ENCODE measurements around the gene XRCC2.
"Not testable (repeated sequence)": the region's sequence is repeated elsewhere in the genome, so short reads cannot be mapped to it uniquely, and the experiment has no call there.

XRCC2 gene

DNA sequence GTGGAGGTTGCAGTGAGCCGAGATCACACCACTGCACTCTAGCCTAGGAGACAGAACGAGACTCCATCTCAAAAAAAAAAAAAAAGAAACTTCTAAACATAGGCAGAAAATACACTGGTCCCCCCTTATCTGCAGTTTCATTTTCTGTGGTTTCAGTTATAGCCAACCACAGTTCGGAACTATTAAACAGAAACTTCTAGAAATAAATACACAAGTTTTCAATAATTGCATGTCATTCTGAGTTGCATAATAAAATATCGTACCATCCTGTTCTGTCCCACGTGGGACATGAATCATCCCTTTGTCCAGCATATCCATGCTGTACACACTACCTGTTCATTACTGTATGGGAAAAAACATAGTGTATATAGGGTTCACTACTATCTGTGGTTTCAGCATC, 8.0 kb downstream of the XRCC2 start:
- in situ Hi-C loops (cut with MboI; ENCODE audit: low pct_unique_long_range_greater_than_20kb, low sequenced_read_pairs) = no loop called here
- no peak for DNase-seq

DNA sequence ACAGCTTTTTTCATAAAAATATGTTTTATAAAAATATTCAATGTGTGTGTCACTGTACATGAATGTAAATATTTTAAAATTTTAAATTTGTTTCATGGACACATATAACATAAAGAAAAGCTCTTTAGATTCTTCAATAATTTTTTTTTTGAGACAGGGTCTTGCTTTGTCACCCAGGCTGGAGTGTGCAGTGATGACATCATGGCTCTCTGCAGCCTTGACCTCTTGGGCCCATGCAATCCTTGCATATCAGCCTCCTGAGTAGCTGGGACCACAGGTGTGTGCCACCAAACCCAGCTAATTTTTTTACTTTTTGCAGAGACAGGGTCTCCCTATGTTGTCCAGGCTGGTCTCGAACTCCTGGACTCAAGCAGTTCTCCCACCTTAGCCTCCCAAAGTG, 9.9 kb downstream of the XRCC2 start:
- DNase-seq = no peak
- in situ Hi-C loops (cut with MboI; ENCODE audit: low pct_unique_long_range_greater_than_20kb, low sequenced_read_pairs) = no loop called here

DNA sequence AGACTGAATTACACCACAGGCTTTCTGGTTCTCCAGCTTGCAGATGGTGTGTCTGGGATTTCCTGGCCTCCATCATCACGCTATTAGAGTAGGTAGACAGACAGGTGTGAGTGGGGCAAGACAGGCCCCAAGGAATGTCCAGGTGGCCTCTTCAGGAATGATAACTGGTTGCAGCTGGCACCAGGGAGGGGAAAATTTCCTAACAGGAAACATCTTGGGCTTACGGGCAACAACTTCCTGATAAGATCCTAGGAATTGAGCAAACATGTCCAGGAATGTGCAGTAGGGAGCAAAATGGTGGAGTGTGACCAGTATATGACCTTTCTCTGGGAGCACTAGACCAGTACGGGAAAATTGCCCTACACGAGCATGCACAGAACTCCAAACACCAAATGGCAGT, 11.3 kb downstream of the XRCC2 start:
- DNase-seq = no peak
- in situ Hi-C loops (cut with MboI; ENCODE audit: low pct_unique_long_range_greater_than_20kb, low sequenced_read_pairs) = no loop called here

GRCh38 chr7:152663931-152664330, 12.0 kb downstream of the XRCC2 start:
- in situ Hi-C loops (cut with MboI; ENCODE audit: low pct_unique_long_range_greater_than_20kb, low sequenced_read_pairs) = no loop called here
- no peak for DNase-seq

GRCh38 chr7:152663148-152663740, 12.7 kb downstream of the XRCC2 start:
- no peak for DNase-seq
- in situ Hi-C loops (cut with MboI; ENCODE audit: low pct_unique_long_range_greater_than_20kb, low sequenced_read_pairs) = no loop called here

- in situ Hi-C loops (cut with MboI; ENCODE audit: low pct_unique_long_range_greater_than_20kb, low sequenced_read_pairs) = no loop called here
- DNase-seq = no peak
Observed at GRCh38 chr7:152661479-152661878, 14.5 kb downstream of the XRCC2 start.

DNA sequence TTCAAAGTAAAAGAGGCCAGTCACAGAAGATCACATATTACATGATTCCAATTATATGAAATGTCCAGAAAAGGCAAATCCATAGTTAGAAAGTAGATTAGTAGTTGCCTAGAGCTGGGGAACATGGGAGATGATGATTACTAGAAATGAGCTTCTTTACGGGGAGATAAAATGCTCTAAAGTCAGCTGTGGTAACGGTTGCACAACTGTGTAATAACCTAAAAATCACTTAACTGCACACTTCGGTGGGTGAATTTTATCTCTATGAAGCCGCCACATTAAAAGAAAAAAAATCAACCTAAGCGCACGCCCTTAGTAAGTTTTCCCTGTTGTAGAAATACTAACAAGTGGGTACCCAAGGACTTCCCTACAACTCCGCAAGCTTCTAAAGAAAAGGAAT, 15.9 kb downstream of the XRCC2 start:
- no peak for DNase-seq
- in situ Hi-C loops (cut with MboI; ENCODE audit: low pct_unique_long_range_greater_than_20kb, low sequenced_read_pairs) = no loop called here

GRCh38 chr7:152654971-152655370, 21.0 kb downstream of the XRCC2 start:
- in situ Hi-C loops (cut with MboI; ENCODE audit: low pct_unique_long_range_greater_than_20kb, low sequenced_read_pairs) = no loop called here
- no peak for DNase-seq

GRCh38 chr7:152649220-152649619, 26.7 kb downstream of the XRCC2 start:
- in situ Hi-C loops (cut with MboI; ENCODE audit: low pct_unique_long_range_greater_than_20kb, low sequenced_read_pairs) = no loop called here
- DNase-seq = no peak

GRCh38 chr7:152647009-152647408, 28.9 kb downstream of the XRCC2 start:
- DNase-seq = no peak

GRCh38 chr7:152646579-152646978, 29.4 kb downstream of the XRCC2 start:
- in situ Hi-C loops (cut with MboI; ENCODE audit: low pct_unique_long_range_greater_than_20kb, low sequenced_read_pairs); DNase-seq: not testable (repeated sequence)

More at GRCh38 chr7:152647009-152647408, 28.9 kb downstream of the XRCC2 start:
- in situ Hi-C loops (cut with MboI; ENCODE audit: low pct_unique_long_range_greater_than_20kb, low sequenced_read_pairs) = no loop called here

- in situ Hi-C loops (cut with MboI; ENCODE audit: low pct_unique_long_range_greater_than_20kb, low sequenced_read_pairs) = no loop called here
- DNase-seq = no peak
Observed at GRCh38 chr7:152643979-152644559, 31.9 kb downstream of the XRCC2 start.

DNA sequence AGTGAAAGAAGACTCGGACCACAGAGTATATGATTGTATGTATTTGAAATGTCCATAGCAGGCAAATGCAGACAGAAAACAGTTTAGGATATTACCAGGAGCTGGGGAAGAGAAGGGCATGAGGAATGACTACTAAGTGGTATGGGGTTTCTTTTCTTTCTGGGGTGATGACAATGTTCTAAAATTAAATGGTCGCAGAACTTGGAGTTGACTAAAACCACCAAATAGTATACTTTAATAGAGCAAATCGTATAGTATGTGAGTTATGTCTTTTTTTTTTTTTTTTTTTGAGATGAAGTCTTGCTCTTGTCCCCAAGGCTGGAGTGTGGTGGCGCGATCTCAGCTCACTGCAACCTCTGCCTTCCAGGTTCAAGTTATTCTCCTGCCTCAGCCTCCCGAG, 34.6 kb downstream of the XRCC2 start:
- DNase-seq = no peak
- in situ Hi-C loops (cut with MboI; ENCODE audit: low pct_unique_long_range_greater_than_20kb, low sequenced_read_pairs) = no loop called here

DNA sequence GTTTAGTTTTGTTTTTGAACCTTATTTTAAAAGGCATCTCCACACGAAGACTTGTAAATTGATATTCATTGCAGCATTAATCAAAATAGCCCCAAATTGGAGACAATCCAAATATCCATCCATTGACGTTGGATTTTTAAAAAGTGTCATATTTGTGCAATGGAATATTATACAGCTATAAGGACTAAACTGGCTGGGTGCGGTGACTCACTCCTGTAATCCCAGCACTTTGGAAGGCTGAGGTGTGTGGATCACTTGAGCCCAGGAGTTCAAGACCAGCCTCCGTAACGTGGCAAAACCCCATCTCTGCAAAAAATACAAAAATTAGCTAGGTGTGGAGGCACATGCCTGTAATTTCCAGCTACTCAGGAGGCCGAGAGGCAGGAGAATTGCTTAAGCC, 35.1 kb downstream of the XRCC2 start:
- in situ Hi-C loops (cut with MboI; ENCODE audit: low pct_unique_long_range_greater_than_20kb, low sequenced_read_pairs) = no loop called here
- no peak for DNase-seq

- in situ Hi-C loops (cut with MboI; ENCODE audit: low pct_unique_long_range_greater_than_20kb, low sequenced_read_pairs) = no loop called here
- no peak for DNase-seq
Observed at GRCh38 chr7:152637920-152638580, 37.9 kb downstream of the XRCC2 start.

- DNase-seq = no peak
- in situ Hi-C loops (cut with MboI; ENCODE audit: low pct_unique_long_range_greater_than_20kb, low sequenced_read_pairs) = no loop called here
Observed at GRCh38 chr7:152637161-152637560, 38.8 kb downstream of the XRCC2 start.

DNA sequence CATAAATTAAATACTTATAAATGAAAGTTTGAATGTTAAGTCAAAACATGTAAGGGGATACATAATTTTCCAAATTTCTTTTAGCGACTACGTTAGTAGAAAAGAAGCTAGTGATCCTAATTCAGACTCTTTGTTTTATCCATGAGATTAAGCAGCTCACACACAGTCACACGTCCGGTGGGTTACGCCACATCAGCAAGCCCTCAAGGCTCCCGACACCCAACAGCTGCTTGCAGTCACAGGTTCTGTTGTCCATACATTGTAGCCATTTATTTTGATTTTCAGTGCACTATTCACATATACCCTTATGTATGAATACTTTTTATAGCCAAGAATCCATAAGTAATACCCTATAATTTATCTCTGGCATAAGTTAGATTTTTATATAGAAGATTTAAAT, 39.5 kb downstream of the XRCC2 start:
- in situ Hi-C loops (cut with MboI; ENCODE audit: low pct_unique_long_range_greater_than_20kb, low sequenced_read_pairs) = no loop called here

DNA sequence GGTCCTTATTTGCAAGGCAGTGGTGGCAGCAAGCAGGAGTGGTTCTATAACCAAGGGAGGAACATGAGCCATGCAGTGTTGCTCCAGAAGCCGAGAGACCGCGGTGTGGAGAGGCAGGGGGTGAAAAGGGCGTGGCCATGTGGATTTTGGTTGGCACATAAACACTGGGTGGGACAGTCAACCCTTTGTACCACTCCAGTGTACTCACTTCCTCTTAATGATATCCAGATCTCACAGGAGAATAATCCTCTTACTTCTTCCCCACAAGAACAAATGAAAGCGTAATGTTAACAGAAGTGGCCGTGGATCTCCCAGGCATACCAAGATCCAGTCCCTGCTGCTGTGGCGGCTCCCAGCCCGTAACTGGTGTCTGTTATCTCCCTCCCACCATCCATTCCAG, 42.4 kb downstream of the XRCC2 start:
- no peak for DNase-seq
- in situ Hi-C loops (cut with MboI; ENCODE audit: low pct_unique_long_range_greater_than_20kb, low sequenced_read_pairs) = no loop called here

More for the DNA sequence above, 39.5 kb downstream of the XRCC2 start:
- DNase-seq = no peak

DNA sequence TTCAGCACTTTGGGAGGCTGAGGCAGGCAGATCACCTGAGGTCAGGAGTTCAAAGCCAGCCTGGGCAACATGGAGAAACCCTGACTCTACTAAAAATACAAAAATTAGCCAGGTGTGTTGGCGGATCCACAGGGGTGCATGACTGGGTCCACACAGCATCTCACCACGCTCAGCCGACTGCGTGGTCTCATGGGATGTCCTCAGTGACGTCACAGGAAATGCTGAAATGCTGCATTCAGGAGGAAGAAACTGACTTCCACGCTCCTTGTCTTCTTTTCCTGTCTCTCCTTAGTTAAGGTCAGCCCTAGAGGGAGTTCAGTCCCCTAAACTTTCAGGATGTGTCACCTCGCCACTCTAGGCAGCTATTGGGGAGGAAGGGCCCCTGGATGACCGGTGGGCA, 42.9 kb downstream of the XRCC2 start:
- DNase-seq = no peak
- in situ Hi-C loops (cut with MboI; ENCODE audit: low pct_unique_long_range_greater_than_20kb, low sequenced_read_pairs) = no loop called here

DNA sequence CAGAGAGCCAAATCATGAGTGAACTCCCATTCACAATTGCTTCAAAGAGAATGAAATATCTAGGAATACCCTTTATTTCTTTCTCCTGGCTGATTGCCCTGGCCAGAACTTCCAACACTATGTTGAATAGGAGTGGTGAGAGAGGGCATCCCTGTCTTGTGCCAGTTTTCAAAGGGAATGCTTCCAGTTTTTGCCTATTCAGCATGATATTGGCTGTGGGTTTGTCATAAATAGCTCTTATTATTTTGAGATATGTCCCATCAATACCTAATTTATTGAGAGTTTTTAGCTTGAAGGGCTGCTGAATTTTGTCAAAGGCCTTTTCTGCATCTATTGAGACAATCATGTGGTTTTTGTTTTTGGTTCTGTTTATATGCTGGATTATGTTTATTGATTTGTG, 47.2 kb downstream of the XRCC2 start:
- in situ Hi-C loops (cut with MboI; ENCODE audit: low pct_unique_long_range_greater_than_20kb, low sequenced_read_pairs); DNase-seq: not testable (repeated sequence)

- no peak for DNase-seq
Observed at GRCh38 chr7:152624228-152624627, 51.7 kb downstream of the XRCC2 start.

More at GRCh38 chr7:152624228-152624627, 51.7 kb downstream of the XRCC2 start:
- in situ Hi-C loops (cut with MboI; ENCODE audit: low pct_unique_long_range_greater_than_20kb, low sequenced_read_pairs) = no loop called here

Data from KBM-7 (cell line).